Measurements from ENCODE around the gene DHX29.

DNA sequence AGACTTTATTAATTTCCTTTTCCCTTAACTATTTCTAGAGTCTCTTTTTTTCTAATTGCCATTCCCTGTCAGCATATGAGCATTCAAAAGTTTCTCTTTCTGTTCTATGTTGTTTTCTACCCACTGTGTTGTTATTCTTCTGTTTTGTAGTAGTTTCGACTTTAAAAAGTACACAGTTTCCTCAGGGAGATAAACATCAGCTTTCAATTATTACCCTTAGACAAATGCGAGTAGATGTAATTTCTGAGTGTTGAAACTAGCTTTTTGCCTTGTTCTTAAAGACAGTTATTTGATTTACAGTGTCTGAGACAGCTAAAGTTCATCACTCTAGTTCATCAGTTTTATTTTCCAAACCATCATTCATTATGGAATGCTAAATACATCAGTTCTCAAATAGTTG, 19.8 kb upstream of the DHX29 start:
- TF ChIP-seq, protein P1, sequence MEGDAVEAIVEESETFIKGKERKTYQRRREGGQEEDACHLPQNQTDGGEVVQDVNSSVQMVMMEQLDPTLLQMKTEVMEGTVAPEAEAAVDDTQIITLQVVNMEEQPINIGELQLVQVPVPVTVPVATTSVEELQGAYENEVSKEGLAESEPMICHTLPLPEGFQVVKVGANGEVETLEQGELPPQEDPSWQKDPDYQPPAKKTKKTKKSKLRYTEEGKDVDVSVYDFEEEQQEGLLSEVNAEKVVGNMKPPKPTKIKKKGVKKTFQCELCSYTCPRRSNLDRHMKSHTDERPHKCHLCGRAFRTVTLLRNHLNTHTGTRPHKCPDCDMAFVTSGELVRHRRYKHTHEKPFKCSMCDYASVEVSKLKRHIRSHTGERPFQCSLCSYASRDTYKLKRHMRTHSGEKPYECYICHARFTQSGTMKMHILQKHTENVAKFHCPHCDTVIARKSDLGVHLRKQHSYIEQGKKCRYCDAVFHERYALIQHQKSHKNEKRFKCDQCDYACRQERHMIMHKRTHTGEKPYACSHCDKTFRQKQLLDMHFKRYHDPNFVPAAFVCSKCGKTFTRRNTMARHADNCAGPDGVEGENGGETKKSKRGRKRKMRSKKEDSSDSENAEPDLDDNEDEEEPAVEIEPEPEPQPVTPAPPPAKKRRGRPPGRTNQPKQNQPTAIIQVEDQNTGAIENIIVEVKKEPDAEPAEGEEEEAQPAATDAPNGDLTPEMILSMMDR (IDR thresholded peaks at IDR 0.05), result no peak
- no peak for TF ChIP-seq POLR2A (IDR thresholded peaks at IDR 0.05)
- no peak for TF ChIP-seq POLR2AphosphoS5 (IDR thresholded peaks at IDR 0.05)

All from prostate gland (tissue), 2 donors.